SK-N-SH treated with all-trans-retinoic acid at 6 μM for 48 hours (cell line): ENCODE measurements around the gene MPPED1.

ENCODE experiments used
- ATAC-seq: fragments of 200-7000 bp; cut with Tn5 transposase; 3 replicates; pipeline ENCODE4 v1.9.1; 2020; ENCODE audit warnings: mild to moderate bottlenecking, moderate library complexity
- ARNTL ChIP-seq: fragments of 450-650 bp; formaldehyde crosslinking; IDR thresholded peaks from 2 replicates; pipeline ENCODE4 v1.5.0; 2020; ENCODE audit warnings: low read depth, mild to moderate bottlenecking, moderate library complexity, borderline replicate concordance
- CSDC2 ChIP-seq: fragments of 250-450 bp; sonication (Bioruptor Pico); IDR thresholded peaks from 2 replicates; pipeline ENCODE4 v1.5.0; 2020; ENCODE audit warnings: mild to moderate bottlenecking, moderate library complexity
- CSRNP3 ChIP-seq: fragments of 250-450 bp; sonication (Bioruptor Pico); IDR thresholded peaks from 2 replicates; pipeline ENCODE4 v1.5.1; 2021; ENCODE audit warnings: mild to moderate bottlenecking, moderate library complexity
- GLIS3 ChIP-seq: fragments of 250-450 bp; sonication (Bioruptor Pico); IDR thresholded peaks from 2 replicates; pipeline ENCODE4 v1.5.0; 2020; ENCODE audit warnings: mild to moderate bottlenecking, moderate library complexity
- ISL1 ChIP-seq: fragments of 250-450 bp; sonication (Bioruptor Pico); IDR thresholded peaks from 2 replicates; pipeline ENCODE4 v2.1.2; 2022; ENCODE audit warnings: mild to moderate bottlenecking, moderate library complexity
- OSR1 ChIP-seq: fragments of 250-450 bp; sonication (Bioruptor Pico); IDR thresholded peaks from 2 replicates; pipeline ENCODE4 v1.8.0; 2022; ENCODE audit warnings: moderate library complexity, mild to moderate bottlenecking, inconsistent platforms
- PATZ1 ChIP-seq: fragments of 250-450 bp; sonication (Bioruptor Pico); IDR thresholded peaks from 2 replicates; pipeline ENCODE4 v1.8.0; 2020; ENCODE audit warnings: mild to moderate bottlenecking, moderate library complexity, borderline replicate concordance
- POU6F1 ChIP-seq: fragments of 250-450 bp; sonication (Bioruptor Pico); IDR thresholded peaks from 2 replicates; pipeline ENCODE4 v1.8.0; 2021; ENCODE audit warnings: low read depth, mild to moderate bottlenecking, moderate library complexity, borderline replicate concordance
- PPARA ChIP-seq: fragments of 250-450 bp; sonication (Bioruptor Pico); IDR thresholded peaks from 2 replicates; pipeline ENCODE4 v1.5.0; 2020; ENCODE audit warnings: mild to moderate bottlenecking, borderline replicate concordance
- RARB ChIP-seq: fragments of 250-450 bp; sonication (Bioruptor Pico); IDR thresholded peaks from 2 replicates; pipeline ENCODE4 v1.8.0; 2021; ENCODE audit warnings: mild to moderate bottlenecking, moderate library complexity
- SNAI2 ChIP-seq: fragments of 250-450 bp; sonication (Bioruptor Pico); IDR thresholded peaks from 2 replicates; pipeline ENCODE4 v1.5.0; 2020; ENCODE audit warnings: mild to moderate bottlenecking, moderate library complexity
- TCF4 ChIP-seq: fragments of 250-450 bp; sonication (Bioruptor Pico); IDR thresholded peaks from 2 replicates; pipeline ENCODE4 v1.8.0; 2021; ENCODE audit warnings: mild to moderate bottlenecking, moderate library complexity, borderline replicate concordance
- TOX ChIP-seq: fragments of 250-450 bp; sonication (Bioruptor Pico); IDR thresholded peaks from 2 replicates; pipeline ENCODE4 v1.8.0; 2021; ENCODE audit warnings: mild to moderate bottlenecking, moderate library complexity, borderline replicate concordance
- TSHZ2 ChIP-seq: fragments of 250-450 bp; sonication (Bioruptor Pico); IDR thresholded peaks from 2 replicates; pipeline ENCODE4 v1.5.0; 2020; ENCODE audit warnings: mild to moderate bottlenecking, moderate library complexity
- ZFP3 ChIP-seq: fragments of 250-450 bp; sonication (Bioruptor Pico); IDR thresholded peaks from 2 replicates; pipeline ENCODE4 v1.5.0; 2020; ENCODE audit warnings: mild to moderate bottlenecking, moderate library complexity
- ZFP30 ChIP-seq: fragments of 450-650 bp; formaldehyde crosslinking; IDR thresholded peaks from 2 replicates; pipeline ENCODE4 v1.5.0; 2022; ENCODE audit warnings: mild to moderate bottlenecking, moderate library complexity
- ZNF565 ChIP-seq: fragments of 450-650 bp; formaldehyde crosslinking; conservative IDR thresholded peaks from 2 replicates; pipeline ENCODE4 v1.5.0; 2020; ENCODE audit warnings: low read depth, mild to moderate bottlenecking, moderate library complexity
- ZNF70 ChIP-seq: fragments of 450-650 bp; formaldehyde crosslinking; IDR thresholded peaks from 2 replicates; pipeline ENCODE4 v1.5.0; 2020; ENCODE audit warnings: mild to moderate bottlenecking, moderate library complexity
- ZNF8 ChIP-seq: fragments of 450-650 bp; formaldehyde crosslinking; IDR thresholded peaks from 2 replicates; pipeline ENCODE4 v1.5.0; 2020; ENCODE audit warnings: mild to moderate bottlenecking, moderate library complexity

MPPED1 gene

GRCh38 chr22:43417555-43417954, 5.7 kb downstream of the MPPED1 start (continued):
- TF ChIP-seq TSHZ2 (CRISPR knock-in tag) (no peak), ZNF70 (no peak)

GRCh38 chr22:43418079-43418825, 6.4 kb downstream of the MPPED1 start:
- no peak for ATAC-seq
- TF ChIP-seq TOX, result no peak
- TF ChIP-seq ZFP3 (CRISPR knock-in tag), result no peak
- no peak for TF ChIP-seq ARNTL (CRISPR knock-in tag)
- no peak for TF ChIP-seq RARB
- no peak for TF ChIP-seq OSR1 (CRISPR knock-in tag)
- no peak for TF ChIP-seq CSDC2 (CRISPR knock-in tag)
- no peak for TF ChIP-seq TCF4 (CRISPR knock-in tag)
- no peak for TF ChIP-seq TSHZ2 (CRISPR knock-in tag)
- no peak for TF ChIP-seq ISL1
- TF ChIP-seq CSRNP3 (CRISPR knock-in tag), result no peak
- TF ChIP-seq ZNF70, result no peak
- no peak for TF ChIP-seq GLIS3
- no peak for TF ChIP-seq PPARA (CRISPR knock-in tag)
- TF ChIP-seq POU6F1 (CRISPR knock-in tag), result no peak
- TF ChIP-seq ZFP30, result no peak
- TF ChIP-seq ZNF565 (CRISPR knock-in tag), result no peak
- TF ChIP-seq SNAI2 (CRISPR knock-in tag), result no peak
- no peak for TF ChIP-seq PATZ1 (CRISPR knock-in tag)

- TF ChIP-seq OSR1 (CRISPR knock-in tag), result no peak
- TF ChIP-seq POU6F1 (CRISPR knock-in tag), result no peak
- TF ChIP-seq TOX, result no peak
- no peak for TF ChIP-seq ZNF8 (CRISPR knock-in tag)
- no peak for TF ChIP-seq RARB
- no peak for TF ChIP-seq ZFP3 (CRISPR knock-in tag)
- TF ChIP-seq SNAI2 (CRISPR knock-in tag), result no peak
- TF ChIP-seq ISL1, result no peak
- TF ChIP-seq CSRNP3 (CRISPR knock-in tag), result no peak
- TF ChIP-seq ZNF565 (CRISPR knock-in tag), result no peak
- ATAC-seq, result no peak
Measured at GRCh38 chr22:43419371-43420080, 7.7 kb downstream of the MPPED1 start.
